Stimulated activated CD4-positive, alpha-beta T cell treated with anti-CD3 and anti-CD28 coated beads, Interleukin-2, amount 100 ng/mL, for 48 hours (primary cell): ENCODE data around the gene ST3GAL6.
"Not testable (repeated sequence)": the region's sequence is repeated elsewhere in the genome, so short reads cannot be mapped to it uniquely, and the experiment has no call there.

Source experiments
- DNase-seq, 2 donors: peaks; one replicate each; pipeline ENCODE4 v3.0.0-alpha.2; 2020

ST3GAL6 gene

DNA sequence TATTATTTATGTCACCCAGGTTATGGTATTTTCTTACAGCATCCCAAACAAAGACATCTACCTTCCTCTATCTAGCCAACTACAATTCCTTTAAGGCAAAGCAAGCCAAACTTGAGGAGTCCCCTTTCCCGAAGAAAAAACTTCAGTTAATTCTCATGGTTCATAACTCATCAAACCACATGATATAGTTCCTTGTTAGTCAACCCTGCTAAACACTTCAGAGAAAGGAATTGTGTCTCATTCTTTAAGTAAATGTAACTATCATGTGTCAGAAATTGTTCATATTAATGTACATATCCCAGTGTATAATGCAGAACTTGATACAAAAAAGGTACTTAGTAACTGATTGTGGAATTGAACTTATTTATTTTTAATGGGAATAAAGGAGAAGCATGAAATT lies 44.4 kb downstream of the ST3GAL6 start:
- no peak for DNase-seq

GRCh38 chr3:98808071-98808470 lies 44.9 kb downstream of the ST3GAL6 start:
- DNase-seq, result no peak

- DNase-seq, result no peak
Measured at GRCh38 chr3:98809557-98809956, 46.4 kb downstream of the ST3GAL6 start.

DNA sequence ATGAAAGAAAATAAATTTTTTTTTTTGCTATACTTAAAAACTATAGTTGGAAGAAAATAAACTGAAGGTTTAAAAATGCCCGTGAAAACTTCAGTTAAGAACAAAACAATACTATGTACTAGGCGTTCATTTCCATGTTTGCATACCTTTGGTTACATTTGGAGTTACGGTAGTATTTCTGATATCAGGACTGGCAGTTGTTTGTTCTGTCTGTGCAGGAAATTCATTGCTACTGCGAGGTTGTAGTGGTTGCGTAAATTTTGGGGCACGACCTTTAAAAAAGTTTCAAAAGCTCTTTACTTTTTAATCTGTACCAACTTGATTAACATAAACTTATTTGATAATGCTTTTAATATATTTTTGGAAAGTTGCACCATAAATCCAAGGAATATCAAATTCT lies 47.9 kb downstream of the ST3GAL6 start:
- no peak for DNase-seq

DNA sequence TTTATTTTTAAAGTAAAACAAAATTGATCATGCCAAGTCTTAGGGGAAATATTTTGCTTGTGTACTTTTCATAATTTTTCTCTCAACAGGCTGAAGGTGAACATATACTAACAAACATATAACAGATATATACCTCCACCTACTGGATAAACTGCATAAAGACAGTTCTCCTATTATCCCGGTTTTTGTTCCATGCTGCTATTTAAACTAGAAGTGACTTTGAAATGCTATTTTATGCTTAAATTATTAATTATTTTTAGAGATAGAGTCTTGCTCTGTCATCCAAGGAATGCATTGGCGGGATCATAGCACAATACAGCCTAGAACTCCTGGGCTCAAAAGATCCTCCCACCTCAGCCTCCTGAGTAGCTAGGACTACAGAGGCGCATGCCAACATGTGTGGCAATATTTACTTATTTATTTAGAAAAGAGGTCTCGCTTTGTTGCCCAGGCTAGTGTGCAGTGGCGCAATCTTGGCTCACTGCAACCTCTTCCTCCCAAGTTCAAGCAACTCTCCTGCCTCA lies 49.8 kb downstream of the ST3GAL6 start:
- no peak for DNase-seq

DNA sequence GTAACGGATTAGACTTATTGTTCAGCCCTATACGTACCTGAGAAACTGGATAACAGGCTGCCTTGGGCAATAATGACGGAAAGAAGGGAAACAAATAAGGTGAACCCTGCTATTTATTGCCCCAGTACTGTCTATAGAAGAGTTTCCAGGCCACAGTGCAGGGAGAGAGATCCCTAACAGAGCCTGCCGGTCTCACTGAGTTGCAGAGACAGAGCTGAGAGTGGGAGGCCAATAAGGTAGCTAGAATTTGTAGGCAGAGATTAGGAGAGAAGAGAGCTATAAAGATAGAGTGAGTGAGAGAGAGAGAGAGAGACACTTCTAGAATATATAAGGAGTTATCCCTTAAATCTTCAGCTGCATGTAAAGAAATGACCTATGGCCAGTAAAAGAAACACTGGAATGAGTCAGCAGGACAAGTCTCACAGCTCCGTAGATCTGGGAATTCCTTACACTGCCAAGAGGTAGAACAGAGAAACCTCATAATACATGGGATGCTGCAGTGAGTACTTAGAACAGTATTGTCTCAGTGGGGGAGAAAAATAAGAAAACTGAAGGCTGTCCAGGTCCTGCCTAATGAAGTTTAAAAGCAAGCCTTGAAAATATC lies 51.8 kb downstream of the ST3GAL6 start:
- DNase-seq, result no peak

- no peak for DNase-seq
Measured at GRCh38 chr3:98817547-98818041, 54.5 kb downstream of the ST3GAL6 start.

- DNase-seq, result no peak
Measured at GRCh38 chr3:98821063-98821462, 57.9 kb downstream of the ST3GAL6 start.

DNA sequence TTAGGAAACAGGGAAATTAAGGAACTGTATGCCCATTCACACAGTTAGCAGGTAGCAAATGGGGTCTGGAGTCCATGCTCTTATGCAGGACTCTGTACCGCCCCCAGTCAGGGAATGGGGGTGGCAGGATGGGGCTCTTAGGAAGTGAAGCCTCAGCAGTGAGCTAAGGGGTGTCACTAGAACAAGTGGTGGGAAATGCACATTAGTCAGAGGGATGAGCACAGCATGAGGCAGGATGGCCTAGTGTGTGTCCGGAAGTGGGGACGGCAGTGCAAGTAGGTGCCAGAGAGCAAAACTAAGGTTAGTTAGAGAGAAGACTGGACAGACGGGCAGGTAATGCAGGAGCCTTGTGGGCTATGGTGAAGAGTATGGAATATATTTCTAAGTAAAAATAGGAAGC lies 60.7 kb downstream of the ST3GAL6 start:
- DNase-seq, result no peak

GRCh38 chr3:98824256-98824655 lies 61.1 kb downstream of the ST3GAL6 start:
- DNase-seq, result no peak

DNA sequence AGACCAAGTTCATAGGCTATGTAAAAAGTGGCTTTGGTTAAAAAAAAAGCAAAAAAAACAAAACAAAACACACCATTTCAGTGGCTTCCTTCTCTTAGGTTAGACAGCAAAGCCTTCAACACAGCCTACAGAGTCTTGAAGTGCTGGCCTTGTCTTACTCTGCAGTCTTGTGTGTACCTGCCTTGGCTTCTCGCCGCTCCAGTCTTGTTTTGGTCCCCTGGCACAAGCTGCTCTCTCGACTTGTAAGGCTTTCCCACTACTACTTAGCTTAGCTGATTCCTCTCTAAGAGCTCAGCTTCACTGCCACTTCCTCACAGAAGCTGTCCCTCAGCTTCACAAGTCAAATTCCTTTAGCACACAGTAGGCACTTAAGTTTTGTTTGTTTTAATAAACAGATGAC lies 63.0 kb downstream of the ST3GAL6 start:
- DNase-seq, result no peak

DNA sequence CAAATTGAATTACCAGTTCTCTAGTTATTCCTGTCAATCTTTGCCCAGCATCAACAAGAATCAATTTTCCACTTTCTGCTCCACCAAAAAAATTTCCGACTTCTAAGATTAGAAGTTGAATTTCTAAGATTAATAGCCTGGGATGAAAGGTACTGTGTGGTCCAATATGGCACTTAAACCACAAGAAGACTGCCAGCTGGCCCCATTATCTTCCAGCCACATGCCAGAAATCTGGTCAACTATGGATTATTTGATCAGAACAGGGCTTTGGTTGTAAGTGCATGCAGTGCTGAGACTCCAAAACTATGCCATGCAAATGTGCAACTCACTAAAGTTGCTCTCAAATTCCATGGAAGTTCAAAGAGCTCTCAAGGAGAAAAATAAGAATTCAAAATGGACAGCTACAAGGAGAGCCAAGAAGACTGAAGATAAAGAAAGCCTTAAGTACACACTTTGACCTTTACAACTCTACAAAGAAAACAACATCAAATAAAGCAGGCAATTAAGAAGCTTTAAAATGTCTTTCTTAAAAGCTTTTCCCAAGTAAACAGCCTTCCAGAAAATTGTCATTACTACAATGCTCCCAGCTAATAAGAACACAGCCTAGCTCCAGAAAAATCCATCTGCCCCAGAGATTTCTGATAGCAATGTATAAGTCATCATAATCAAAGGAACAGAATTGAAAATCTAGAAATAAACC lies 64.2 kb downstream of the ST3GAL6 start:
- DNase-seq, result no peak

- no peak for DNase-seq
Measured at GRCh38 chr3:98829246-98829832, 66.2 kb downstream of the ST3GAL6 start.

- not testable (repeated sequence) for DNase-seq
Measured at GRCh38 chr3:98831060-98831459, 67.9 kb downstream of the ST3GAL6 start.

GRCh38 chr3:98839846-98840245 lies 76.7 kb downstream of the ST3GAL6 start:
- DNase-seq, result no peak

GRCh38 chr3:98843266-98843959 lies 80.3 kb downstream of the ST3GAL6 start:
- no peak for DNase-seq
